HG02610 (cell line): Measurements from ENCODE around the gene NPLOC4.
"Not testable (repeated sequence)": the region's sequence is repeated elsewhere in the genome, so short reads cannot be mapped to it uniquely, and the experiment has no call there.

ENCODE experiments used
- ATAC-seq: cut with Tn5 transposase; IDR thresholded peaks from one replicate; pipeline ENCODE4 v1.9.1; 2021; ENCODE audit warnings: mild to moderate bottlenecking, moderate library complexity; ENCODE audit not compliant: unreplicated experiment

The NPLOC4 gene

DNA sequence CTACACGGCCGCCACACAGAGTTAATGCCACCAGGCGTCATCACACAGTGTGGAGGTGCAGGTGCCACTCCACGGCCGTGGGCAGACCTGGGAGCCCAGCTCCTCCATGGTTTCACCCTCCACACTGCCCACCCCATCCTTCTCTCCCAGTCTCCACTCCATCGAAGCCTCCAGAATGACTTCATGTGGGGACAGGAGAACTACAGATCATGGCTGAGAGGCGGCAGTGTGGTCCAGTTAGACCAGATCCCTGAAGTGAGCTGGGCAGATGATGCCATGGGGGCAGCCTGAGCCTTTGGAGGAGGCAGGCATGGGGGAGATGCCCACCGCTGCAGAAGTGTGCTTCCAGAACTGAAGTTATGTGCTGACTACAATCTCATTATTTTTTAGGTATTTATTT is 46.8 kb downstream of the NPLOC4 start:
- no peak for ATAC-seq

DNA sequence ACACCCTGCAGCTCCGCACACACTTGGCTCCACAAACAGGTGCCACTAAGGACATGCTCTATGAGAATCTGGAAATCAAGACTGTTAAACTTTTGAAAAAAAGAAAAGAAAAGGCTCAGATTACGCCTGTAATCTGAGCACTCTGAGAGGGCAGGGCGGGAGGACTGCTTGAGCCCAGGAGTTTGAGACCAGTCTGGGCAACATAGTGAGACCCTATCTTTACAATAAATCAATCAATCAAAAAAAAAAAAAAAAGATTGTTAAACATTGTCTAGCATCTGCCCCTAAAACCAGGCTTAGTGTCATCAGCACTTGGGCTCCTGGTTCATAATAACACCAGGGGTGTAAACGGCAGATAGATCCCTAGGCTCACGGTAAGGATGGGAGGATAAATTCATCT is 47.3 kb downstream of the NPLOC4 start:
- ATAC-seq: no peak

GRCh38 chr17:81586096-81586495 is 50.8 kb downstream of the NPLOC4 start:
- no peak for ATAC-seq

- ATAC-seq: not testable (repeated sequence)
Observed at GRCh38 chr17:81584771-81585170, 52.1 kb downstream of the NPLOC4 start.

- ATAC-seq: no peak
Observed at GRCh38 chr17:81583589-81584342, 53.1 kb downstream of the NPLOC4 start.

DNA sequence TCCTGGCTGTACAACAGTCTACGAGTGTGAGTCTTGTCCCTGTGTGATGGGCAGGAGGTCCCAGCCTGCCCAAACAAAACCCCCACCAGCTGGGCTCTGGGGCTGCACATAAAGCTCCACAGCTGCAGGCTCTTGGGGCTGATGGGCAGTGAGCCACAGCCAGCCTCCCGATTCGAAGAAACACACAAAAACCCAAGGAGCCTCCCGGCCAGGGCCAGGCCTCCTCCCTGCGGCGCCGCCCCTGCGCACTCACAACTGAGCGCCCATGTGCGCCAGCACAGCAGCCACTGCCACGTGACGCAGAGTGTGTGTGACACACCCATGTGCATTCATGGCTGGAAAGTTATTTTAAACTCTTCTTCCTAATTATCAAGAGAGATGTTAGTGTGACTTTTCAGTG is 54.2 kb downstream of the NPLOC4 start:
- ATAC-seq: no peak

DNA sequence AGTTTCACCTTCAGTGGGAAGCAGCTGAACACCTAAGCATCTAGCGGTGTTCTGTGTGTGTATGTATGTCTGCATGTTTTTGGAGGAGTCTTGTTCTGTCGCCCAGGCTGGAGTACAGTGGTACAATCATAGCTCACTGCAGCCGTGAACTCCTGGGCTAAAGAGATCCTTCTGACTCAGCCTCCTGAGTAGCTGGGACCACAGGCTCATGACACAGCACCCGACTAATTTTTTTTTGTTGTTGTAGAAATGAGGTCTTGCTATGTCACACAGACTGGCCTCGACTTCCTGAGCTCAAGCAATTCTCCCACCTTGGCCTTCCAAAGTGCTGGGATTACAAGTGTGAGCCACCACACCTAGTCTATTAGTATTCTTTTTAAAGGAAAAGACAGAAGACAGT is 54.6 kb downstream of the NPLOC4 start:
- no peak for ATAC-seq

DNA sequence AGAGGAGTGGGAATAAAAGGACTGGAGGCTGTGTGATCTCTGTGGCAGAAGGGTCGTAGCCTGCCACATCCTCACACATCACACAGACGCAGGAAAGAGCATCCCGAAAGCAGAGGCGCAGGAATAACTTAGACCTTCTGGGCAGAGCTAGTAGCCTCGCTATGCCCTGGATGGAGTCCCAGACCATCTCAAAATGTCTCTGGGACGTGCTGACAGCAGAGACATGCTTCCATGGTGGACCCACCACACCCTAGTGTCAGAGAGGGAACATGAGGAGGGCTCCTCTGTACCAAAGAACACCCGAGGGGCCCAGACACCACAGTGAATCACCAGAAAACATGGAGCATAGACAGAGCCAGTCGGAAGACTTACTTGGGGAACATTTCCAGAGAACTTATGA is 55.2 kb downstream of the NPLOC4 start:
- ATAC-seq: no peak

- ATAC-seq: no peak
Observed at GRCh38 chr17:81580481-81580880, 56.4 kb downstream of the NPLOC4 start.

- no peak for ATAC-seq
Observed at GRCh38 chr17:81579821-81580321, 57.0 kb downstream of the NPLOC4 start.

GRCh38 chr17:81579298-81579697 is 57.6 kb downstream of the NPLOC4 start:
- no peak for ATAC-seq

DNA sequence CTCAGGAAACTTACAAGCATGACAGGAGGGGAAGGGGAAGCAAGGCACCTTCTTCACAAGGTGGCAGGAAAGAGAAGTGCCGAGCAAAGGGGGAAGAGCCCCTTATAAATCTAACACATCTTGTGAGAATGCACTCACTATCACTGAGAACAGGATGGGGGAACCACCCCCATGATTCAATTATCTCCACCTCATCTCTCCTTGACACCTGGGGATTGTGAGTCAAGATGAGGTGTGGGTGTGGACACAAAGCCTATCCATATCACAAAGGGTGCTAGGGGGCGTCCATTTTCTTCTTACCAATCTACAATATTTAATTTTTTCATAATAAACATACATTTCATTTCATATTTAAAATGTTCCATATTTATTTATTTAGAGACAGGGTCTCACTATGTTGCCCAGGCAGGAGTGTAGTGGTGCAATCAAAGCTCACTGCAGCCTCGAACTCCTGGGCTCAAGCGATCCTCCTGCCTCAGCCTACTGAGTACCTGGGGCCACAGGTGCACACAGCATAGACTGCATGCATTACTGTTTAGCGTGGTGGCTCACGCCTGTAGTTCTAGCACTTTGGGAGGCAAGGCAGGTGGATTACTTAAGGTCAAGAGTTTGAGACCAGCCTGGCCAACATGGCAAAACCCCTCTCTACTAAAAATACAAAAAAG is 58.2 kb downstream of the NPLOC4 start:
- ATAC-seq: no peak

DNA sequence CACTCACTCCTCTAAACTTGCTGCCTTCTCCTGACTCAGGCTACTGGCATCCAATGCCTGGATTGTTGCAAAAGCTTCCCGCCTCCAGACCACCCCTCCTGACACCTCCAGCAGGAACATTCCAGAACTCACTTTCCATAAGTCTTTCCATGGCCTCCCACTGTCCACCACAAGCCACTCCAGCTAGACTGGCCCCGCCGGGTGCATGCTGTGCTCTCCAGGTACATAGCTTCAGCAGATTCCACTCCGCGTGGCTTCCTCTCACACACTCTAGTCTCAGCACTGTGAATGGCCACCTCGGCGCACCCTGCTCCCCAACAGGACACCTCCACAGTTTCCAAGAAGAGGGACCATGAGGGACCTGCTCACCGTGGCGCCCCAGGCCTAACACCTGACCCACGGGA is 58.9 kb downstream of the NPLOC4 start:
- ATAC-seq: no peak

DNA sequence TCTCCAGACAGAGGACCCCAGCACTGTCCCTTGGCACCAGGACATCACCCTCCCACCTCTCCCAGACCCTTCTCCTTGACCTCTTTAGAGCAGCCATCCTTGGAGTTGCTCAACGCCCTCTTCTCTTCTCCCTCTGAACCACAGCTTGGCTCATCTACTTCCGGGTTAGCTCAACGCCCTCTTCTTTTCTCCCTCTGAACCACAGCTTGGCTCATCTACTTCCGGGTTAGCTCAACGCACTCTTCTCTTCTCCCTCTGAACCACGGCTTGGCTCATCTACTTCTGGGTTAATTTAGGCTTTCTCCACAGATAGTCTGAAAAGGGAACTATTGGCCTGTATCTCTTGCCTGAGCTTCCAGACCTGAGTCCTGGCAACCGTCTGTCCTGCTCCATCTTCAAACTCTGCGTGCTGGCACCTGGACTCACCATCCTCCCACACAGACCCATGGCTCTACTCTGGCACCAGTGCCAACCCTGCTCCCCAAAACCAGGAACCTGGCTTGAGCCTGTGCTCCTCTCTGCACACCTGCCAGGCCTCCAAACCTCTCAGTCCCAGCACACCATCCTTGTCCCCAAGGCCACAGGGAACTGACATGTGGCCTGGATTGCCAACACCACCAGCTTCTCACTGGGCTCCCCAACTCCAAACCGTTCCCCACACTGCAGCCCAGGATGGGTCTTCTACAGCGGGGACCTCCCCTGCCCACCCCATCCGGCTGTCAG is 59.5 kb downstream of the NPLOC4 start:
- ATAC-seq: no peak

DNA sequence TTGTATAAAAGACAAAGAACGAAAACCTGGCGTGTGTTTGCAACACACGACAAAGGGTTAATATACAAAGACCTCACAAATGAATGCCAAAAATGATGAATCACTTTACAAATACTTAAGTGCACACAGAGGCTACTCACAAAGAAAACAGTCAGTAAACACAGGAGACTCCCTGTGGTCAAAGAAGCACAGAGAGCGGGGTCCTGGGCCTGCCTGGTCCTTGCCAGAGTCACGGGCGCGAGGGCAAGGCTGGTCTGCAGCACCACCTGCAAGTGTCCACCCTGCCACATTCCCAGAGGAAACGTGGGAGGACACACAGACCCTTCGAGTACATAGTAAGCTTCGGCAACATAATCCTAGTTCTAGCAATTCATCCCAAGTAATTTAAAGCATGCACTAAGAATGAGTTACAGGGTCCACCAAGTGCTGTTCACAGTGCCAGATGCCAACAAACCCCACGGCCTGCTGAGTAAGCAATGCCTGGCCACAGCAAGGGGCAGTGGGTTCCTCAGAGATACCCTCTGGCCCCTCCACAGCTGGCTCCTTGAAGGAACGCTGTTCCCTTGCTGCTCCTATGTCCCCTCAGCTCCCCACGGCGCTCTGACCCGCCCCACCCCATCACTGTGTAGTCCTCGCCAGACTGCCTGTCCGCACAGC is 60.2 kb downstream of the NPLOC4 start:
- ATAC-seq: no peak

- no peak for ATAC-seq
Observed at GRCh38 chr17:81575836-81576235, 61.1 kb downstream of the NPLOC4 start.

- ATAC-seq: no peak
Observed at GRCh38 chr17:81574643-81574956, 62.3 kb downstream of the NPLOC4 start.

- no peak for ATAC-seq
Observed at GRCh38 chr17:81573794-81574642, 62.9 kb downstream of the NPLOC4 start.

GRCh38 chr17:81572563-81573168 is 64.2 kb downstream of the NPLOC4 start:
- ATAC-seq: no peak

GRCh38 chr17:81570964-81571363 is 65.9 kb downstream of the NPLOC4 start:
- ATAC-seq: no peak
